HG03280 (cell line): ENCODE results near the gene TLL1.

ENCODE experiments used
- ATAC-seq: cut with Tn5 transposase; IDR thresholded peaks from one replicate; pipeline ENCODE4 v1.9.1; 2021; ENCODE audit warnings: mild to moderate bottlenecking, moderate library complexity; ENCODE audit not compliant: unreplicated experiment

TLL1 gene

DNA sequence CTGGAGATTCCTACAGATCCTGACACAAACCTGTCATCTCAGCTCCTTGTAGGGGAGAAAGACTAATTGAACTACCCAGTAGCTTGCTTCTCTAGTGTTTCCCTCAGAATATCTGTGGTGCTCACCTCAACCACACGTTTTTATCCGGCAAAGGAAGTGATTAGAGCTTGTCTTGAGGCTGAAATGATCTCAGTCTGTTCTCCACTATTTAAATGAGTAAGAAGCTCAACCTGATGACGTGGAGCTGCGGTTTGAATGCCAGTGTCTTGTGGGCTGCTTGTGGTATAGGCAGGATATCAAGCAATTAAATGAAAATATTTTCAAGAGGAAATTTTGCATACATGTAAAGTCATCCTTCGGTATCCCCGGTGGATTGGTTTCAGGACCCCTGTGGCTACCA lies 270.2 kb downstream of the TLL1 start:
- ATAC-seq, result no peak

DNA sequence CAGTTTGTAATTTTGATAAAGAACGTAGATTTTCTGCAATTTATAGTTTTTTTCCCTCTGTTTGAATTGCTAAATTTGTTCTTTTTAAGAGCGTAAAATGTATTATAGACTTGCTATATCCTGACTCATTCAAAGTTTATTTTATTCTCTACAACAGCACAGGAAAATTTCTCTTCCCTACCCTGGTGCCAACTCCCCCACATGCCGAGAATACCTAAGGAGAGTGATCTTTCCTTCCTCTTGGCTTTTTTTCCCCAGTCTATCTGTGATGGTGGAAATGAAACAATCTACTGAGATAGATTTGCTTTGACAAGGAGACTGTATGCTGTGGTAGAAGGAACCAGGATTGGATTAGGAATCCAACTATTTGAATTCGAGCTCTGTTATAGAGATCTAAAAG lies 271.6 kb downstream of the TLL1 start:
- ATAC-seq, result no peak

GRCh38 chr4:166146806-166147540 lies 273.9 kb downstream of the TLL1 start:
- ATAC-seq, result no peak
